Measurements from ENCODE around the gene TK2. TPM values are rescaled to one million over a fixed set of nuclear protein-coding genes. Genes with fewer than 3 reads are reported as not detected.

TK2 gene
- total RNA-seq, 1 experiment from 2014 or later = 5.0 TPM

GRCh38 chr16:66474750-66475199, 75.1 kb downstream of the TK2 start:
- peaks cover 30% of the 10 kb centered on the region for H3K4me1 Mint-ChIP-seq
- H3K27me3 Mint-ChIP-seq (ENCODE audit: low read depth) = peaks cover 8% of the 10 kb centered on the region; the same call in 1 of the 2 replicates
- CTCF ChIA-PET = interaction anchor here (1.5 to 4.0 kb wide), 3 partner anchors 31 to 68 kb away, joined by 5 to 14 read pairs (median 14); no protein-coding TSS in a partner anchor
- no peak overlapping the region for H3K4me3 Mint-ChIP-seq
- POLR2A ChIA-PET = no interaction called here
- no peaks in the 10 kb centered on the region for H3K9me3 Mint-ChIP-seq
- TF ChIP-seq NR3C1 (CRISPR knock-in tag; conservative IDR thresholded peaks at IDR 0.05; ENCODE audit: low read depth) = no peak
- TF ChIP-seq SMAD3 (CRISPR knock-in tag; IDR thresholded peaks at IDR 0.05; ENCODE audit: borderline replicate concordance) = no peak
- ATAC-seq (no peak), DNase-seq (ENCODE audit: low spot score) (no peak)
- no peaks in the 10 kb centered on the region for H3K36me3 Mint-ChIP-seq
- no peak overlapping the region for H3K27ac Mint-ChIP-seq

- ChIA-PET POLR2A (interaction anchor here (0.6 kb wide), 1 partner anchor 45 kb away, joined by 3 read pairs; no protein-coding TSS in a partner anchor), CTCF (interaction anchor here (0.5 to 2.4 kb wide), 6 partner anchors 29 to 397 kb away, joined by 3 to 14 read pairs (median 4); no protein-coding TSS in a partner anchor)
- Mint-ChIP-seq H3K9me3 (no peaks in the 10 kb centered on the region), H3K4me1 (peaks cover 28% of the 10 kb centered on the region), H3K4me3 (no peak overlapping the region), H3K27me3 (ENCODE audit: low read depth) (peaks cover 8% of the 10 kb centered on the region; the same call in 1 of the 2 replicates), H3K27ac (no peak overlapping the region), H3K36me3 (no peaks in the 10 kb centered on the region)
- no peak for TF ChIP-seq CBFB (CRISPR knock-in tag; IDR thresholded peaks at IDR 0.05; ENCODE audit: low read depth)
- no peak for TF ChIP-seq ATF2 (CRISPR knock-in tag; IDR thresholded peaks at IDR 0.05; ENCODE audit: borderline replicate concordance, low read depth)
- TF ChIP-seq PREB (CRISPR knock-in tag; IDR thresholded peaks at IDR 0.05; ENCODE audit: borderline replicate concordance) = no peak
- no peak for TF ChIP-seq TP53 (CRISPR knock-in tag; IDR thresholded peaks at IDR 0.05)
- TF ChIP-seq ZNF396 (CRISPR knock-in tag; IDR thresholded peaks at IDR 0.05; ENCODE audit: borderline replicate concordance) = no peak
- TF ChIP-seq MAX (CRISPR knock-in tag; IDR thresholded peaks at IDR 0.05) = no peak
- no peak for TF ChIP-seq HMGXB4 (CRISPR knock-in tag; IDR thresholded peaks at IDR 0.05)
- no peak for TF ChIP-seq USF1 (CRISPR knock-in tag; IDR thresholded peaks at IDR 0.05)
- no peak for TF ChIP-seq FOXP4 (CRISPR knock-in tag; IDR thresholded peaks at IDR 0.05)
- TF ChIP-seq ZNF121 (CRISPR knock-in tag; IDR thresholded peaks at IDR 0.05) = no peak
- TF ChIP-seq TCF7 (CRISPR knock-in tag; IDR thresholded peaks at IDR 0.05; ENCODE audit: low read depth) = no peak
- no peak for TF ChIP-seq ZNF671 (CRISPR knock-in tag; IDR thresholded peaks at IDR 0.05)
- TF ChIP-seq CTCF (IDR thresholded peaks at IDR 0.05) = no peak
- no peak for TF ChIP-seq GRHL2 (CRISPR knock-in tag; IDR thresholded peaks at IDR 0.05; ENCODE audit: insufficient replicate concordance, severe bottlenecking)
- no peak for TF ChIP-seq RORB (CRISPR knock-in tag; IDR thresholded peaks at IDR 0.05)
- TF ChIP-seq SOX15 (CRISPR knock-in tag; IDR thresholded peaks at IDR 0.05) = no peak
- no peak for TF ChIP-seq HMGA2 (CRISPR knock-in tag; IDR thresholded peaks at IDR 0.05)
- TF ChIP-seq MXD4 (CRISPR knock-in tag; IDR thresholded peaks at IDR 0.05; ENCODE audit: borderline replicate concordance) = no peak
- ATAC-seq (no peak), DNase-seq (ENCODE audit: low spot score) (no peak)
These were observed 76.0 kb downstream of the TK2 start for GRCh38 chr16:66473654-66474519.
